HCT116 (cell line): Measurements from ENCODE around the gene NEO1. TPM values are rescaled to one million over a fixed set of nuclear protein-coding genes. Genes with fewer than 3 reads are reported as not detected.

ENCODE experiments used
- ATAC-seq: fragments of 200-7000 bp; cut with Tn5 transposase; 2 replicates; pipeline ENCODE4 v1.9.1; 2020; ENCODE audit warnings: mild to moderate bottlenecking, moderate library complexity
- BruUV-seq: library from RNA; stranded (reverse); fragments of 400-500 nt; replicated peaks from 2 replicates; lab custom pipeline; 2021; lab: Mats Ljungman, UMichigan
- CTCF ChIA-PET: fragments of 300-600 bp; sonication (Branson Sonifier 250); formaldehyde crosslinking; loops from one replicate; lab custom pipeline; 2021; ENCODE audit warnings: antibody characterized with exemption; lab: Charles Lee
- POLR2A ChIA-PET: fragments of 300-600, 350-600 bp; sonication (Branson Sonifier 250); formaldehyde crosslinking; loops from one replicate; lab custom pipeline; 2021; ENCODE audit warnings: antibody characterized with exemption; lab: Charles Lee
- RAD21 ChIA-PET, 2 experiments: fragments of 300-600 bp; sonication (Branson Sonifier 250); formaldehyde crosslinking; loops; one replicate each; lab custom pipeline; 2023; ENCODE audit warnings: low total read pairs in 2 of 2; ENCODE audit not compliant: uncharacterized antibody in 2 of 2, unreplicated experiment in 2 of 2, low non-redundant PET in 1 of 2; lab: Charles Lee
- DNase-seq: peaks from one replicate; pipeline ENCODE4 v3.0.0-alpha.2; 2010; ENCODE audit warnings: low read depth, low spot score
- H2AFZ ChIP-seq: fragments of 200-600 bp; shearing (Covaris generic), sonication (generic); 2 replicates; pipeline ENCODE4 v1.6.1; 2017; ENCODE audit warnings: low read depth, mixed run types, mixed read lengths, antibody characterized with exemption, low read length; ENCODE audit not compliant: poor library complexity, severe bottlenecking
- H3K27ac ChIP-seq: 2 replicates; pipeline ENCODE4 v1.5.1; 2012; ENCODE audit warnings: low read depth, low read length
- H3K27me3 ChIP-seq: fragments of 200-600 bp; sonication (generic); 2 replicates; pipeline ENCODE4 v1.6.1; 2016; ENCODE audit warnings: mixed run types, low read length, mixed read lengths; ENCODE audit not compliant: insufficient read depth
- H3K36me3 ChIP-seq, 2 experiments: fragments of 200-500 bp in 1 of 2; fragments of 200-600 bp in 1 of 2; sonication (Bioruptor generic) in 1 of 2; sonication (generic) in 1 of 2; 2 replicates each; pipeline versions ENCODE4 v1.5.1 to v1.6.1; 2014 to 2016; ENCODE audit warnings: low read length in 2 of 2, inconsistent platforms in 1 of 2, mixed read lengths in 1 of 2, mixed run types in 1 of 2; ENCODE audit not compliant: insufficient read depth in 2 of 2, control insufficient read depth in 1 of 2
- H3K4me1 ChIP-seq, 2 experiments: fragments of 200-600 bp in 1 of 2; sonication (generic) in 1 of 2; 2 replicates each; pipeline versions ENCODE4 v1.5.1 to v1.6.1; 2012 to 2017; ENCODE audit warnings: low read length in 2 of 2, inconsistent platforms in 1 of 2, mild to moderate bottlenecking in 1 of 2, mixed read lengths in 1 of 2, mixed run types in 1 of 2, moderate library complexity in 1 of 2; ENCODE audit not compliant: insufficient read depth in 2 of 2, control insufficient read depth in 1 of 2
- H3K4me2 ChIP-seq: fragments of 200-600 bp; sonication (generic); 2 replicates; pipeline ENCODE4 v1.6.1; 2017; ENCODE audit warnings: mixed run types, low read length, mixed read lengths
- H3K4me3 ChIP-seq, 2 experiments: fragments of 200-600 bp in 1 of 2; sonication (generic) in 1 of 2; replicated peaks in 1 of 2; 2 replicates each; pipeline ENCODE4 v1.5.1; 2011 to 2016; ENCODE audit warnings: low read length in 2 of 2, control low read depth in 1 of 2, low read depth in 1 of 2, mild to moderate bottlenecking in 1 of 2, mixed read lengths in 1 of 2, mixed run types in 1 of 2
- H3K79me2 ChIP-seq: fragments of 200-600 bp; sonication (generic); 2 replicates; pipeline ENCODE4 v1.6.1; 2017; ENCODE audit warnings: mild to moderate bottlenecking, mixed run types, low read length, moderate library complexity, mixed read lengths; ENCODE audit not compliant: insufficient read depth
- H3K9ac ChIP-seq: fragments of 200-600 bp; sonication (generic); 2 replicates; pipeline ENCODE4 v1.6.1; 2016; ENCODE audit warnings: low read length, mixed read lengths
- H3K9me2 ChIP-seq: fragments of 200-600 bp; sonication (generic), shearing (Covaris generic); 2 replicates; pipeline ENCODE4 v1.6.1; 2017; ENCODE audit warnings: mixed run types, mild to moderate bottlenecking, moderate library complexity; ENCODE audit not compliant: insufficient read depth
- H3K9me3 ChIP-seq, 2 experiments: fragments of 200-500 bp in 1 of 2; fragments of 200-600 bp in 1 of 2; sonication (Bioruptor generic) in 1 of 2; sonication (generic) in 1 of 2; 2 replicates each; pipeline ENCODE4 v1.6.1; 2014 to 2017; ENCODE audit warnings: low read length in 2 of 2, mixed read lengths in 2 of 2, inconsistent platforms in 1 of 2, low read depth in 1 of 2, mild to moderate bottlenecking in 1 of 2, mixed run types in 1 of 2, moderate library complexity in 1 of 2; ENCODE audit not compliant: control insufficient read depth in 1 of 2, insufficient read depth in 1 of 2
- H4K20me1 ChIP-seq: fragments of 200-600 bp; sonication (generic), shearing (Covaris generic); 2 replicates; pipeline ENCODE4 v1.6.1; 2017; ENCODE audit warnings: mixed run types, mild to moderate bottlenecking, moderate library complexity; ENCODE audit not compliant: insufficient read depth
- ATF3 ChIP-seq: IDR thresholded peaks from 2 replicates; pipeline ENCODE4 v1.6.1; 2012
- CEBPB ChIP-seq: IDR thresholded peaks from 2 replicates; pipeline ENCODE4 v1.6.1; 2012; ENCODE audit warnings: low read depth
- CTCF ChIP-seq, 3 experiments: fragments of 200-600 bp in 1 of 3; sonication (generic) in 1 of 3; IDR thresholded peaks in 2 of 3; conservative IDR thresholded peaks in 1 of 3; 2 replicates each; pipeline ENCODE4 v1.5.1; 2012 to 2017; ENCODE audit warnings: low read depth in 2 of 3, low read length in 2 of 3, antibody characterized with exemption in 1 of 3, borderline replicate concordance in 1 of 3, control low read depth in 1 of 3, mild to moderate bottlenecking in 1 of 3, mixed read lengths in 1 of 3, mixed run types in 1 of 3, moderate library complexity in 1 of 3; ENCODE audit not compliant: insufficient read depth in 1 of 3
- EZH2phosphoT487 ChIP-seq: fragments of 200-600 bp; IDR thresholded peaks from 2 replicates; pipeline ENCODE4 v1.6.1; 2018; ENCODE audit warnings: antibody characterized with exemption, borderline replicate concordance
- FOSL1 ChIP-seq: IDR thresholded peaks from 2 replicates; pipeline ENCODE4 v1.6.1; 2012; ENCODE audit warnings: low read depth
- JUND ChIP-seq: IDR thresholded peaks from 2 replicates; pipeline ENCODE4 v1.6.1; 2012
- MAX ChIP-seq: IDR thresholded peaks from 2 replicates; pipeline ENCODE4 v1.6.1; 2012
- POLR2A ChIP-seq: IDR thresholded peaks from 2 replicates; pipeline ENCODE4 v1.7.0; 2011; ENCODE audit warnings: borderline replicate concordance; ENCODE audit not compliant: insufficient read depth, insufficient read length; ENCODE audit errors: extremely low read depth
- RAD21 ChIP-seq: IDR thresholded peaks from 2 replicates; pipeline ENCODE4 v1.6.1; 2012; ENCODE audit warnings: low read depth, mild to moderate bottlenecking
- REST ChIP-seq: IDR thresholded peaks from 2 replicates; pipeline ENCODE4 v1.6.1; 2012; ENCODE audit warnings: low read depth
- YY1 ChIP-seq: IDR thresholded peaks from 2 replicates; pipeline ENCODE4 v1.6.1; 2011; ENCODE audit warnings: low read length, low read depth, moderate library complexity, mild to moderate bottlenecking; ENCODE audit not compliant: insufficient replicate concordance; ENCODE audit errors: extremely low read depth
- ZFX ChIP-seq: fragments of 450-650 bp; IDR thresholded peaks from 2 replicates; pipeline ENCODE4 v1.6.1; 2017
- intact Hi-C: fragments of 100-400 bp; cut with micrococcal nuclease; formaldehyde crosslinking; loops from 2 replicates; pipeline ENCODE4 v1.10.0; 2022
- total RNA-seq: library from RNA; stranded (reverse); gene quantifications from one replicate; pipeline ENCODE4 v1.2.1, GENCODE V29; 2021; ENCODE audit not compliant: unreplicated experiment

The NEO1 gene
- total RNA-seq, 1 experiment from 2014 or later: 30.0 TPM

GRCh38 chr15:73072894-73073293 is 20.6 kb downstream of the NEO1 start:
- no TSS peak for BruUV-seq
- RAD21 ChIA-PET: no interaction called here
- H3K27ac ChIP-seq: no peak overlapping the region
- TF ChIP-seq ATF3 (no peak), FOSL1 (no peak), CTCF (IDR thresholded peaks at IDR 0.05 in 2 of 3, conservative IDR thresholded peaks at IDR 0.05 in 1 of 3; ENCODE audit: borderline replicate concordance in 1 of 3, insufficient read depth in 1 of 3, low read depth in 2 of 3, low read length in 2 of 3) (no peak), ZFX (no peak), EZH2phosphoT487 (no peak), CEBPB (no peak), YY1 (no peak), JUND (no peak), REST (no peak), POLR2A (no peak), MAX (no peak), RAD21 (no peak)
- POLR2A ChIA-PET: no interaction called here
- H3K9me3 ChIP-seq: no peaks in the 10 kb centered on the region
- no peaks in the 10 kb centered on the region for H3K9me2 ChIP-seq
- no peaks in the 10 kb centered on the region for H3K27me3 ChIP-seq
- H3K4me2 ChIP-seq: no peak overlapping the region
- DNase-seq: no peak
- CTCF ChIA-PET: no interaction called here
- no peaks in the 10 kb centered on the region for H4K20me1 ChIP-seq
- no peaks in the 10 kb centered on the region for H3K4me1 ChIP-seq
- H2AFZ ChIP-seq: no peak overlapping the region
- no peaks in the 10 kb centered on the region for H3K79me2 ChIP-seq
- no peak overlapping the region for H3K4me3 ChIP-seq
- no peak overlapping the region for H3K9ac ChIP-seq
- H3K36me3 ChIP-seq: no peaks in the 10 kb centered on the region
- intact Hi-C loops: no loop called here
- ATAC-seq: no peak
